IMR-90 (cell line): ENCODE data around the gene SGK2. TPM values are rescaled to one million over a fixed set of nuclear protein-coding genes. Genes with fewer than 3 reads are reported as not detected.

Experiments used
- ATAC-seq: fragments of 200-7000 bp; cut with Tn5 transposase; 2 replicates; pipeline ENCODE4 v1.9.1; 2020; ENCODE audit warnings: low read depth, mild to moderate bottlenecking, moderate library complexity
- BruUV-seq: library from RNA; stranded (reverse); fragments of 400-500 nt; replicated peaks from 2 replicates; lab custom pipeline; 2021; lab: Mats Ljungman, UMichigan
- CTCF ChIA-PET: fragments of 300-600 bp; formaldehyde crosslinking; extraction: SDS; loops from one replicate; lab custom pipeline; 2021; ENCODE audit warnings: antibody characterized with exemption; lab: Yijun Ruan, JAX
- POLR2A ChIA-PET: fragments of 300-600 bp; sonication (Branson Sonifier 250); formaldehyde crosslinking; loops from one replicate; lab custom pipeline; 2022; ENCODE audit warnings: antibody characterized with exemption; ENCODE audit not compliant: unreplicated experiment; lab: Charles Lee
- DNase-seq: peaks from one replicate; pipeline ENCODE4 v3.0.0; 2013
- H2AFZ ChIP-seq: replicated peaks from 2 replicates; pipeline ENCODE3; 2013; ENCODE audit warnings: low read length, mild to moderate bottlenecking; ENCODE audit not compliant: poor library complexity
- H2AK5ac ChIP-seq: 2 replicates; pipeline ENCODE4 v1.6.1; 2013; ENCODE audit warnings: low read depth, low read length, inconsistent platforms
- H2AK9ac ChIP-seq: replicated peaks from 2 replicates; pipeline ENCODE3; 2013; ENCODE audit warnings: mild to moderate bottlenecking, low read depth, low read length, moderate library complexity; ENCODE audit not compliant: poor library complexity
- H2BK120ac ChIP-seq: 2 replicates; pipeline ENCODE4 v1.6.1; 2013; ENCODE audit warnings: low read depth, low read length, inconsistent platforms
- H2BK15ac ChIP-seq: 3 replicates; pipeline ENCODE4 v1.6.1; 2013; ENCODE audit warnings: low read depth, low read length, inconsistent platforms
- H2BK20ac ChIP-seq: 2 replicates; pipeline ENCODE4 v1.6.1; 2013; ENCODE audit warnings: low read depth, mild to moderate bottlenecking, inconsistent platforms, low read length, moderate library complexity
- H2BK5ac ChIP-seq: 2 replicates; pipeline ENCODE4 v1.6.1; 2013; ENCODE audit warnings: mild to moderate bottlenecking, low read depth, low read length, inconsistent platforms; ENCODE audit not compliant: poor library complexity, severe bottlenecking
- H3K14ac ChIP-seq: replicated peaks from 2 replicates; pipeline ENCODE4 v1.6.1; 2013; ENCODE audit warnings: low read depth, low read length, inconsistent platforms
- H3K18ac ChIP-seq: 2 replicates; pipeline ENCODE4 v1.6.1; 2013; ENCODE audit warnings: low read depth, low read length, control low read depth
- H3K23ac ChIP-seq: 2 replicates; pipeline ENCODE4 v1.6.1; 2013; ENCODE audit warnings: low read depth, low read length, inconsistent platforms
- H3K27ac ChIP-seq: 2 replicates; pipeline ENCODE4 v1.5.1; 2013; ENCODE audit warnings: mild to moderate bottlenecking, control low read depth, low read length; ENCODE audit not compliant: insufficient read depth
- H3K27me3 ChIP-seq: 2 replicates; pipeline ENCODE4 v1.6.1; 2013; ENCODE audit warnings: low read length; ENCODE audit not compliant: control insufficient read depth, insufficient read depth
- H3K36me3 ChIP-seq: 2 replicates; pipeline ENCODE4 v1.6.1; 2013; ENCODE audit warnings: low read length, mixed read lengths; ENCODE audit not compliant: control insufficient read depth, insufficient read depth
- H3K4ac ChIP-seq: 2 replicates; pipeline ENCODE4 v1.6.1; 2013; ENCODE audit warnings: low read depth, low read length, inconsistent platforms
- H3K4me1 ChIP-seq: 2 replicates; pipeline ENCODE4 v1.6.1; 2013; ENCODE audit warnings: low read length, mixed read lengths; ENCODE audit not compliant: control insufficient read depth, insufficient read depth
- H3K4me2 ChIP-seq: 2 replicates; pipeline ENCODE4 v1.6.1; 2013; ENCODE audit warnings: low read depth, mild to moderate bottlenecking, control low read depth, low read length, moderate library complexity
- H3K4me3 ChIP-seq: 2 replicates; pipeline ENCODE4 v1.5.1; 2013; ENCODE audit warnings: low read depth, mild to moderate bottlenecking, control low read depth, low read length, moderate library complexity; ENCODE audit not compliant: insufficient read depth
- H3K56ac ChIP-seq: 2 replicates; pipeline ENCODE4 v1.6.1; 2013; ENCODE audit warnings: low read length, inconsistent platforms; ENCODE audit not compliant: insufficient read depth; ENCODE audit errors: extremely low read depth
- H3K79me1 ChIP-seq, 2 experiments: 2 replicates each; pipeline ENCODE4 v1.6.1; 2013; ENCODE audit warnings: low read length in 2 of 2, inconsistent platforms in 1 of 2, low read depth in 1 of 2
- H3K9ac ChIP-seq: 2 replicates; pipeline ENCODE4 v1.6.1; 2013; ENCODE audit warnings: low read depth, low read length, control low read depth
- H3K9me1 ChIP-seq: 2 replicates; pipeline ENCODE4 v1.6.1; 2013; ENCODE audit warnings: low read length, inconsistent platforms; ENCODE audit not compliant: insufficient read depth
- H3K9me3 ChIP-seq: 2 replicates; pipeline ENCODE4 v1.6.1; 2013; ENCODE audit warnings: low read length; ENCODE audit not compliant: control insufficient read depth, insufficient read depth
- H4K20me1 ChIP-seq: 2 replicates; pipeline ENCODE4 v1.6.1; 2013; ENCODE audit warnings: low read length, inconsistent platforms; ENCODE audit not compliant: insufficient read depth
- H4K5ac ChIP-seq: 2 replicates; pipeline ENCODE4 v1.6.1; 2013; ENCODE audit warnings: mild to moderate bottlenecking, low read depth, low read length, control low read depth
- H4K8ac ChIP-seq, 2 experiments: 2 replicates each; pipeline ENCODE4 v1.6.1; 2013; ENCODE audit warnings: low read depth in 2 of 2, low read length in 2 of 2, control low read depth in 1 of 2, inconsistent platforms in 1 of 2
- H4K91ac ChIP-seq: 2 replicates; pipeline ENCODE4 v1.6.1; 2013; ENCODE audit warnings: low read depth, low read length, inconsistent platforms; ENCODE audit not compliant: insufficient read depth
- BHLHE40 ChIP-seq: fragments of 150-350 bp; IDR thresholded peaks from 2 replicates; pipeline ENCODE4 v1.6.1; 2016; ENCODE audit warnings: mild to moderate bottlenecking, low read depth, low read length
- CEBPB ChIP-seq: IDR thresholded peaks from 2 replicates; pipeline ENCODE4 v1.6.1; 2012; ENCODE audit warnings: low read depth, low read length, improper control_type of control experiment
- CHD1 ChIP-seq: IDR thresholded peaks from 2 replicates; pipeline ENCODE4 v1.6.1; 2012; ENCODE audit warnings: low read depth, low read length, improper control_type of control experiment
- CTCF ChIP-seq: conservative IDR thresholded peaks from 2 replicates; pipeline ENCODE4 v1.5.1; 2012; ENCODE audit warnings: mild to moderate bottlenecking, low read depth, low read length, improper control_type of control experiment
- FOS ChIP-seq: fragments of 150-350 bp; IDR thresholded peaks from 2 replicates; pipeline ENCODE4 v1.6.1; 2016; ENCODE audit warnings: low read depth, low read length
- MAFK ChIP-seq: IDR thresholded peaks from 2 replicates; pipeline ENCODE4 v1.6.1; 2012; ENCODE audit warnings: low read depth, low read length, improper control_type of control experiment
- MAZ ChIP-seq: IDR thresholded peaks from 2 replicates; pipeline ENCODE4 v1.6.1; 2012; ENCODE audit warnings: low read depth, mild to moderate bottlenecking, low read length, improper control_type of control experiment, moderate library complexity, borderline replicate concordance
- MXI1 ChIP-seq: IDR thresholded peaks from 2 replicates; pipeline ENCODE4 v1.6.1; 2012; ENCODE audit warnings: low read depth, mild to moderate bottlenecking, low read length, moderate library complexity, borderline replicate concordance
- NFE2L2 ChIP-seq: fragments of 150-350 bp; IDR thresholded peaks from 2 replicates; pipeline ENCODE4 v1.6.1; 2016; ENCODE audit warnings: low read depth, mild to moderate bottlenecking, low read length
- POLR2A ChIP-seq: IDR thresholded peaks from 2 replicates; pipeline ENCODE4 v1.6.1; 2012; ENCODE audit warnings: mild to moderate bottlenecking, low read depth, low read length
- RAD21 ChIP-seq: IDR thresholded peaks from 2 replicates; pipeline ENCODE4 v1.6.1; 2012; ENCODE audit warnings: low read length, improper control_type of control experiment
- RCOR1 ChIP-seq: IDR thresholded peaks from 2 replicates; pipeline ENCODE4 v1.6.1; 2012; ENCODE audit warnings: mild to moderate bottlenecking, low read length, improper control_type of control experiment; ENCODE audit not compliant: insufficient replicate concordance
- RFX5 ChIP-seq: IDR thresholded peaks from 2 replicates; pipeline ENCODE4 v1.8.0; 2012; ENCODE audit warnings: low read depth, mild to moderate bottlenecking, low read length, moderate library complexity
- SMC3 ChIP-seq: fragments of 150-350 bp; IDR thresholded peaks from 2 replicates; pipeline ENCODE4 v1.6.1; 2016; ENCODE audit warnings: low read depth, mild to moderate bottlenecking, antibody characterized with exemption, low read length, moderate library complexity
- USF2 ChIP-seq: fragments of 150-350 bp; IDR thresholded peaks from 2 replicates; pipeline ENCODE4 v1.6.1; 2017; ENCODE audit warnings: mild to moderate bottlenecking, antibody characterized with exemption, low read length, low read depth
- WGBS, 2 experiments: methylation state at CpG; one replicate each; pipeline versions ENCODE4 v1.1.5 to v1.1.7; 2013; ENCODE audit warnings: missing lambda C conversion rate in 2 of 2; ENCODE audit not compliant: insufficient read length in 1 of 2; ENCODE audit errors: extremely low coverage in 2 of 2; 5-methylcytosine and 5-hydroxymethylcytosine counted together
- dilution Hi-C: fragments of 300-500 bp; cut with HindIII; formaldehyde crosslinking; loops from one replicate; pipeline ENCODE4 v1.14.3; 2018; ENCODE audit warnings: low sequenced_read_pairs; ENCODE audit not compliant: unreplicated experiment
- in situ Hi-C: fragments of 300-500 bp; cut with MboI; formaldehyde crosslinking; loops from 3 replicates; pipeline ENCODE4 v1.14.3; 2019; ENCODE audit warnings: low sequenced_read_pairs, inconsistent platforms, mixed read lengths
- intact Hi-C: fragments of 100-400 bp; cut with micrococcal nuclease; formaldehyde crosslinking; loops from 2 replicates; pipeline ENCODE4 v1.10.0; 2022
- polyA plus RNA-seq, 3 experiments: library from polyadenylated mRNA; depleted of rRNA; stranded (reverse); fragments of >200 nt; gene quantifications; 2 replicates each; pipeline ENCODE4 v1.2.3, GENCODE V29; 2012; ENCODE audit warnings: low replicate concordance in 1 of 3
- total RNA-seq: library from RNA; depleted of rRNA; stranded (reverse); fragments of >200 nt; gene quantifications from 2 replicates; pipeline ENCODE4 v1.2.3, GENCODE V29; 2012

The SGK2 gene
- total and polyA plus RNA-seq, 2 of the 4 experiments (the other 2 are of a cell fraction), result under 0.01 to 0.10 TPM

DNA sequence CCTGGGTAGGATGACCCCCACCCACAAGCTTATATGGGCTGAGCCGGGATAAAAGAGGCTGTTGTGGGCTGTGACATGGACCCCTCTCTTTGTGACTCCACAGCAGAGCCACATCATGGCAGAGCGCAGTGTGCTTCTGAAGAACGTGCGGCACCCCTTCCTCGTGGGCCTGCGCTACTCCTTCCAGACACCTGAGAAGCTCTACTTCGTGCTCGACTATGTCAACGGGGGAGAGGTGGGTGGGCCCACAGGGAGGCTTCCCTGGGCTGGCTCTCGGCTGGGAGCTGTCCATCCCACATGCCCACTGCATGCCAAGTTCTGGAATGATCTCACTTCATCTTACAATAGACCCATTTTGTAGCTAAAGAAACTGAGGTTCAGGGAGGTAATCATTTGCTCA lies 10.5 kb downstream of the SGK2 start:
- H3K27ac ChIP-seq, result no peak overlapping the region
- no peak overlapping the region for H3K14ac ChIP-seq
- ATAC-seq (no peak), DNase-seq (no peak)
- H3K9me1 ChIP-seq, result no peaks in the 10 kb centered on the region; the same call in 1 of the 2 replicates
- dilution Hi-C loops (no loop called here), intact Hi-C loops (no loop called here), in situ Hi-C loops (no loop called here)
- H4K91ac ChIP-seq, result no peak overlapping the region
- no TSS peak for BruUV-seq
- no peak overlapping the region for H4K8ac ChIP-seq
- H4K5ac ChIP-seq, result no peak overlapping the region
- WGBS, 2 experiments, result no CpG with 5 or more reads among the region's 10 CpGs
- H3K56ac ChIP-seq, result no peak overlapping the region; the same call in 1 of the 2 replicates
- no peak overlapping the region for H2AK5ac ChIP-seq
- no peak overlapping the region for H2AK9ac ChIP-seq
- H4K20me1 ChIP-seq, result no peaks in the 10 kb centered on the region
- no peak overlapping the region for H2BK15ac ChIP-seq
- no peaks in the 10 kb centered on the region for H3K79me1 ChIP-seq
- no peak overlapping the region for H2AFZ ChIP-seq
- H2BK20ac ChIP-seq, result no peak overlapping the region
- no peak overlapping the region for H3K18ac ChIP-seq
- H3K4me2 ChIP-seq, result no peak overlapping the region
- no peak overlapping the region for H3K9ac ChIP-seq
- TF ChIP-seq CHD1 (no peak), MAFK (no peak), MXI1 (no peak), NFE2L2 (no peak), SMC3 (no peak), POLR2A (no peak), FOS (no peak), CEBPB (no peak), RAD21 (no peak), RCOR1 (no peak), MAZ (no peak), USF2 (no peak), RFX5 (no peak), BHLHE40 (no peak), CTCF (no peak)
- peaks cover 11% of the 10 kb centered on the region; the same call in 1 of the 2 replicates for H3K27me3 ChIP-seq
- H2BK5ac ChIP-seq, result no peak overlapping the region
- H2BK120ac ChIP-seq, result no peak overlapping the region
- H3K4me3 ChIP-seq, result no peak overlapping the region
- H3K9me3 ChIP-seq, result no peaks in the 10 kb centered on the region
- no peaks in the 10 kb centered on the region for H3K36me3 ChIP-seq
- ChIA-PET CTCF (no interaction called here), POLR2A (no interaction called here)
- no peaks in the 10 kb centered on the region for H3K4me1 ChIP-seq
- H3K4ac ChIP-seq, result no peak overlapping the region
- H3K23ac ChIP-seq, result no peak overlapping the region
